NB4 (cell line): ENCODE measurements around the gene RPL10A.

Source experiments
- DNase-seq: peaks from one replicate; pipeline ENCODE4 v3.0.0; 2010; ENCODE audit warnings: low read depth
- H3K4me3 ChIP-seq: one replicate; pipeline ENCODE4 v1.5.1; 2011; ENCODE audit warnings: mild to moderate bottlenecking, low read depth, low read length, moderate library complexity
- MYC ChIP-seq: IDR thresholded peaks from 2 replicates; pipeline ENCODE4 v1.6.1; 2011; ENCODE audit warnings: low read depth, low read length
- POLR2A ChIP-seq: IDR thresholded peaks from 2 replicates; pipeline ENCODE4 v1.6.1; 2011; ENCODE audit warnings: mild to moderate bottlenecking; ENCODE audit not compliant: insufficient read length; ENCODE audit errors: extremely low read depth
- TF ChIP-seq, protein P1 (sequence below): IDR thresholded peaks from one replicate; pipeline ENCODE4 v1.5.1; 2012; ENCODE audit warnings: low read depth, low read length
- TF ChIP-seq, protein P2 (sequence below): IDR thresholded peaks from 2 replicates; pipeline ENCODE4 v1.6.1; 2011; ENCODE audit warnings: low read depth, low read length

RPL10A gene

DNA sequence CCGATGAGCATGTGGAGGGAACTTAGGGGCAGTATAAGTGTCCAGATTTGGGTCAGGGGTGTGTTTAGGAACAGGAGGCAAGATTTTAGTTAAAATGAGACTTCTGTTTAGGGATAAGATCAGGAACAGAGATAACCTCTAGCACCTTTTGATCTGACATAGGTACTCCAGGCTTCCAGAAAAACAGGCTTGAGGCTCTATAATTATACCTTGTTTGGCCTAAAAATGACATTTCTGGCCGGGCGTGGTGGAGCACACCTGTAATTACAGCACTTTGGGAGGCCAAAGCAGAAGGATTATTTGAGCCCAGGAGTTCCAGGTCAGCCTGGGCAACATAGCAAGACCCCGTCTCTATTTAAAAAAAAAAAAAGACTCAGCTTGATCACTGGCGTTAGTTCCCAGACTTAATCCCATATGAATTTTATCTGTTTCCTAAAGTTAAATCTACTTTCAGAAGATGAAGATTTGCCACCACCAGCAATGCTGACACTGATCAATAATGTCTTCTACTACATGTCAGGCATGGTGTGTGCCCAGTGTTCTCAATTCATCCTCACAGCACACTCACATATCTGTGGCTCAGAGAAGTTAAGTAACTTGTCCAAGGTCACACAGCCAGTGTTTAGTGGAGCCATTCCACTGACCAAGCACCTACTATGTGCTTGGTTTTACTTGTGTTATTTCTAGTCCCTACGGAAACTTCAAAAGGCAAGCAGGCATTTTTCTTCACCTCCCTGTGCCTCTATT lies 50.5 kb downstream of the RPL10A start:
- no peak for DNase-seq
- TF ChIP-seq POLR2A = no peak
- TF ChIP-seq, protein P1, sequence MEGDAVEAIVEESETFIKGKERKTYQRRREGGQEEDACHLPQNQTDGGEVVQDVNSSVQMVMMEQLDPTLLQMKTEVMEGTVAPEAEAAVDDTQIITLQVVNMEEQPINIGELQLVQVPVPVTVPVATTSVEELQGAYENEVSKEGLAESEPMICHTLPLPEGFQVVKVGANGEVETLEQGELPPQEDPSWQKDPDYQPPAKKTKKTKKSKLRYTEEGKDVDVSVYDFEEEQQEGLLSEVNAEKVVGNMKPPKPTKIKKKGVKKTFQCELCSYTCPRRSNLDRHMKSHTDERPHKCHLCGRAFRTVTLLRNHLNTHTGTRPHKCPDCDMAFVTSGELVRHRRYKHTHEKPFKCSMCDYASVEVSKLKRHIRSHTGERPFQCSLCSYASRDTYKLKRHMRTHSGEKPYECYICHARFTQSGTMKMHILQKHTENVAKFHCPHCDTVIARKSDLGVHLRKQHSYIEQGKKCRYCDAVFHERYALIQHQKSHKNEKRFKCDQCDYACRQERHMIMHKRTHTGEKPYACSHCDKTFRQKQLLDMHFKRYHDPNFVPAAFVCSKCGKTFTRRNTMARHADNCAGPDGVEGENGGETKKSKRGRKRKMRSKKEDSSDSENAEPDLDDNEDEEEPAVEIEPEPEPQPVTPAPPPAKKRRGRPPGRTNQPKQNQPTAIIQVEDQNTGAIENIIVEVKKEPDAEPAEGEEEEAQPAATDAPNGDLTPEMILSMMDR = no peak
- no peak for TF ChIP-seq MYC
- TF ChIP-seq, protein P2, sequence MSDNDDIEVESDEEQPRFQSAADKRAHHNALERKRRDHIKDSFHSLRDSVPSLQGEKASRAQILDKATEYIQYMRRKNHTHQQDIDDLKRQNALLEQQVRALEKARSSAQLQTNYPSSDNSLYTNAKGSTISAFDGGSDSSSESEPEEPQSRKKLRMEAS = no peak
- no peak overlapping the region for H3K4me3 ChIP-seq

DNA sequence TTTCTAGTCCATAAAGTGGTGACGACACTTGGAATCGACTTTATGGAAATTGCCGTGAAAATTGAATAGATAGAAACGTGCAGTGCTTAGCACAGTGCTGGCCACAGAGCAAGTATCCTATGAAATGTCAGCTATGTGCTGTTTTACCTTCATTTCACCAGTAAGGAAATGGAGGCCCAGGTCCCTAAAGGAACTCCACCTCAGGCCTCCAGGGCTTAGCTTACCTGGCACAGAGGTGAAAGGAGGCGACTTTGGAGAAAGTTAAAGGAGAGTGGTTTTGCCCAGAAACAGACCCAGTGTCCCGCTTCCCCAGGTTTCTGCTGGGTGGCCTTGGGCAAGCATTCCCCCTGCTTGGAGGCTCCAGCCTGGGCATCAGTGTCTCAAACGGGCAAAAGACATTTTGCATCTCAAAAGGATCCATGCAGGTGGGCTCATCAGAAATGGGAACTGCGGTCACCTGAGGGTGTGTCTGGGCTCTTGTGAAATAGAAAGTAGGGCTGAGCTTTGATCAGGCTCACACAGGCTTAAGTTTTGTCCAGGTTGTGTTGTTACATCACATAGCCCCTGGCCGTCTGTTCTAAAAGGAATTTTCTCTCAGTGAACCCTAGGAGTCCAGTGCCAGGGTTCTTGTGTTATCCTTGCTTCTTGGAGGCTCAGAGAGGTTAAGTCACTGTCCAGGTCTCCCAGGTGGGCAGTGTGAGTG lies 51.3 kb downstream of the RPL10A start:
- H3K4me3 ChIP-seq = no peak overlapping the region
- no peak for DNase-seq
- no peak for TF ChIP-seq MYC
- TF ChIP-seq, protein P2 = no peak
